ENCODE data around the gene P2RX1. TPM values are rescaled to one million over a fixed set of nuclear protein-coding genes. Genes with fewer than 3 reads are reported as not detected.

P2RX1 gene
- total RNA-seq, 4 donors from 2014 or later, result 0.82 to 11.2 (median 7.0) TPM

DNA sequence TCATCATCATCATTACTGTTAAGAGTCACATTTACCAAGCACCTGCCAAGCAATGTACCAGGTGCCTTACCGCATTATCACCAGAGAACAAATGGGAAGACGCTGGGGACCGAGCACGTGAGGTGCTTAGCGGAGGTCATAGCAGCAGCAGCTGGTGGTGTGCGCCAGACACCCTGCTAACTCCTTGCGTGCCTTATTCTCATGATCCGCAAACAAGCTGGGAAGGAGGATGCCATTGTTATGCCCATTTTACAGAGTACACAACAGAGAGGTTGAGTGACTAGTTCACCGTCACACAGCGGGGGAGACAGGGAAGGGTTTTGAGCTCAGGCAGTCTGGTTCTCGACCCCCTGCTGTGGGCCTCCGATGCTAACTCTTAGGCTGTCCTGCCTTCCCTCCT is 40.7 kb upstream of the P2RX1 start:
- no peak for TF ChIP-seq CTCF (IDR thresholded peaks at IDR 0.05)
- no peak for TF ChIP-seq POLR2AphosphoS5 (IDR thresholded peaks at IDR 0.05)
- TF ChIP-seq POLR2A (IDR thresholded peaks at IDR 0.05), result no peak
- TF ChIP-seq EP300 (IDR thresholded peaks at IDR 0.05; ENCODE audit: low read depth), result no peak
- DNase-seq, result no peak
- WGBS, 2 donors (ENCODE audit: low coverage in 1 of 2), result 97% methylated on average over 12 of the region's 12 CpGs; no CpG with 5 or more reads in 1 of the 2 donors

GRCh38 chr17:3956327-3956957 is 40.2 kb upstream of the P2RX1 start:
- no peak for DNase-seq
- in situ Hi-C loops (cut with MboI; ENCODE audit: low pct_ligation_motif_present in 1 of 4, low pct_unique_long_range_greater_than_20kb in 1 of 4, low sequenced_read_pairs in 3 of 4), result no loop called here
- 60 to 72% methylated on average over 1 to 15 of the region's 15 CpGs for WGBS, 2 donors (ENCODE audit: low coverage in 1 of 2)
- H3K9me3 ChIP-seq, result no peaks in the 10 kb centered on the region
- TF ChIP-seq POLR2AphosphoS5 (IDR thresholded peaks at IDR 0.05), result no peak
- no peak for TF ChIP-seq EP300 (IDR thresholded peaks at IDR 0.05; ENCODE audit: low read depth)
- no peak overlapping the region for H3K27ac ChIP-seq
- intact Hi-C loops (cut with DNase I; ENCODE audit: low total_unique reads), result no loop called here
- no peaks in the 10 kb centered on the region for H3K27me3 ChIP-seq
- no peak overlapping the region for H3K4me3 ChIP-seq
- no peaks in the 10 kb centered on the region for H3K36me3 ChIP-seq
- peaks cover 22 to 30% (median 26%) of the 10 kb centered on the region in 4 donors for H3K4me1 ChIP-seq

More for the DNA sequence above, 40.7 kb upstream of the P2RX1 start:
- in situ Hi-C loops (cut with MboI; ENCODE audit: low pct_ligation_motif_present in 1 of 4, low pct_unique_long_range_greater_than_20kb in 1 of 4, low sequenced_read_pairs in 3 of 4) (no loop called here), intact Hi-C loops (cut with DNase I; ENCODE audit: low total_unique reads) (no loop called here)
- H3K9me3 ChIP-seq, result no peaks in the 10 kb centered on the region
- no peaks in the 10 kb centered on the region for H3K27me3 ChIP-seq
- H3K4me3 ChIP-seq, result no peak overlapping the region
- H3K4me1 ChIP-seq, result peaks cover 26 to 35% (median 31%) of the 10 kb centered on the region in 4 donors
- no peak overlapping the region for H3K27ac ChIP-seq
- no peaks in the 10 kb centered on the region for H3K36me3 ChIP-seq

GRCh38 chr17:3955673-3955988 is 39.4 kb upstream of the P2RX1 start:
- TF ChIP-seq POLR2AphosphoS5 (IDR thresholded peaks at IDR 0.05) (no peak), POLR2A (IDR thresholded peaks at IDR 0.05) (no peak), EP300 (IDR thresholded peaks at IDR 0.05; ENCODE audit: low read depth) (no peak), CTCF (IDR thresholded peaks at IDR 0.05) (no peak)
- no peak overlapping the region for H3K27ac ChIP-seq
- WGBS, 2 donors (ENCODE audit: low coverage in 1 of 2), result 90 to 97% methylated on average over 5 to 10 of the region's 10 CpGs
- peaks cover 0 to 8% (median 1%) of the 10 kb centered on the region in 4 donors for H3K36me3 ChIP-seq
- H3K27me3 ChIP-seq, result no peaks in the 10 kb centered on the region
- intact Hi-C loops (cut with DNase I; ENCODE audit: low total_unique reads), result no loop called here
- no peaks in the 10 kb centered on the region for H3K9me3 ChIP-seq
- no peak overlapping the region for H3K4me3 ChIP-seq
- H3K4me1 ChIP-seq, result peaks cover 16 to 22% (median 18%) of the 10 kb centered on the region in 4 donors
- in situ Hi-C loops (cut with MboI; ENCODE audit: low pct_ligation_motif_present in 1 of 4, low pct_unique_long_range_greater_than_20kb in 1 of 4, low sequenced_read_pairs in 3 of 4), result no loop called here
- no peak for DNase-seq

GRCh38 chr17:3954976-3955672 is 38.9 kb upstream of the P2RX1 start:
- 76 to 80% methylated on average over 8 to 18 of the region's 18 CpGs for WGBS, 2 donors (ENCODE audit: low coverage in 1 of 2)
- in situ Hi-C loops (cut with MboI; ENCODE audit: low pct_ligation_motif_present in 1 of 4, low pct_unique_long_range_greater_than_20kb in 1 of 4, low sequenced_read_pairs in 3 of 4), result no loop called here
- Histone ChIP-seq H3K27me3 (no peaks in the 10 kb centered on the region), H3K27ac (no peak overlapping the region), H3K9me3 (no peaks in the 10 kb centered on the region), H3K4me3 (no peak overlapping the region), H3K36me3 (peaks cover 0 to 8% (median 4%) of the 10 kb centered on the region in 4 donors), H3K4me1 (peaks cover 13 to 16% (median 14%) of the 10 kb centered on the region in 4 donors)
- no peak for DNase-seq
- intact Hi-C loops (cut with DNase I; ENCODE audit: low total_unique reads), result no loop called here
- TF ChIP-seq EP300 (IDR thresholded peaks at IDR 0.05; ENCODE audit: low read depth) (no peak), POLR2AphosphoS5 (IDR thresholded peaks at IDR 0.05) (no peak)

DNA sequence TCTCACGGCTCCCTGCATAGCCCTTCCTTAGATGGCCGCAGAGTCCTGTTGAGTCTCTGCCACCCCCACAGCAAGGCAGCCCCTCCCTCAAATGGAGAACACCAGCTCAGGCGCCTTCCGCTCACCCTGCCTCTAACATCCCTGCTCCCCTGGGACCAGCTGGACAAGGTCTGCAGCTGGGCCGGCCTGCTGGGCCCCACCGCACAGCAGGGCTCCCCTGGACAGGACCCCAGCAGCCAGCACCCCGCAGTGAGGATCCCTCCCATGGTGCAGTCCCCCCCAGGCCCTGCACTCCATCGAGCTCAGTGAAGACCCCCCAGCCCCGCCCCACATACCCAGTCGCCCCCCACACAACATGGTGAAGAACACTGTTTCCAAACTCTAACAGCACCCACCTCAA is 37.8 kb upstream of the P2RX1 start:
- in situ Hi-C loops (cut with MboI; ENCODE audit: low pct_ligation_motif_present in 1 of 4, low pct_unique_long_range_greater_than_20kb in 1 of 4, low sequenced_read_pairs in 3 of 4), result no loop called here
- H3K4me1 ChIP-seq, result peaks cover 3 to 7% (median 4%) of the 10 kb centered on the region in 4 donors
- H3K9me3 ChIP-seq, result no peaks in the 10 kb centered on the region
- WGBS, 2 donors (ENCODE audit: low coverage in 1 of 2), result 97% methylated on average over 9 of the region's 10 CpGs; no CpG with 5 or more reads in 1 of the 2 donors
- no peak overlapping the region for H3K27ac ChIP-seq
- TF ChIP-seq CTCF (IDR thresholded peaks at IDR 0.05) (no peak), POLR2AphosphoS5 (IDR thresholded peaks at IDR 0.05) (no peak), POLR2A (IDR thresholded peaks at IDR 0.05) (no peak), EP300 (IDR thresholded peaks at IDR 0.05; ENCODE audit: low read depth) (no peak)
- H3K27me3 ChIP-seq, result no peaks in the 10 kb centered on the region
- peaks cover 0 to 8% (median 4%) of the 10 kb centered on the region in 4 donors for H3K36me3 ChIP-seq
- intact Hi-C loops (cut with DNase I; ENCODE audit: low total_unique reads), result no loop called here
- H3K4me3 ChIP-seq, result no peak overlapping the region
- DNase-seq, result no peak
